ENCODE measurements around the gene CELA1. TPM values are rescaled to one million over a fixed set of nuclear protein-coding genes. Genes with fewer than 3 reads are reported as not detected.

The CELA1 gene
- total and polyA plus RNA-seq, 10 of the 15 experiments (the other 5 are each of a cell fraction or from before 2014, with no cell fraction given) = not detected

DNA sequence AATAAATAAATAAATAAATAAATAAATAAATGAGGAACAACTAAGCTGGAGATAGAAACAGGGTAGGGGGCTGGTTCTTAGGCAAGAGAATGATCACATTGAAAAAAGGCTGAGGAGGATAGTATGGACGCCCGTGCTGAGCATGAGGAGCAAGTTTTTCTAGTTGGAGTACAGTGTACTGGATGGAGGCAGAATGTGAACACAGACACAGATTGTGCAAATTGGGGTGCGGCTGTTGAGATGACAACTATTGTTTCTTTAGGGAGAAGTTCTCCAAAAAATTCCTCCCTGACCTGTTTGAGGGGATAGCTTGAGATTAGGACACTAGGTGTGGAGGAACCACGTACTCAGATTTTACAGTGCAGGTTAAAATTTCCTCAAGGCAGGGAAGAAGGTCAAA lies 21.5 kb downstream of the CELA1 start:
- Histone ChIP-seq H2AFZ (ENCODE audit: control insufficient read depth, low read depth, low read length) (no peak overlapping the region), H3K9ac (ENCODE audit: control insufficient read depth, insufficient read depth, low read length) (no peak overlapping the region), H3K4me1 (ENCODE audit: control insufficient read depth, insufficient read depth, low read length) (peaks cover 56% of the 10 kb centered on the region), H3K4me3 (no peak overlapping the region), H3K36me3 (ENCODE audit: control insufficient read depth in 2 of 2, insufficient read depth in 2 of 2, low read length in 1 of 2) (no peaks in the 10 kb centered on the region), H3K79me2 (ENCODE audit: control insufficient read depth, insufficient read depth, low read length) (peaks cover 31% of the 10 kb centered on the region), H3K27me3 (replicated peaks in 1 of 2; ENCODE audit: control insufficient read depth in 2 of 2, insufficient read depth in 2 of 2, low read length in 1 of 2) (no peaks in the 10 kb centered on the region), H3K9me3 (replicated peaks; ENCODE audit: control insufficient read depth, insufficient read depth, low read length) (no peaks in the 10 kb centered on the region), H3K27ac (ENCODE audit: control insufficient read depth, insufficient read depth) (no peak overlapping the region), H3K4me2 (ENCODE audit: control insufficient read depth, insufficient read depth) (no peak overlapping the region), H4K20me1 (ENCODE audit: control insufficient read depth, insufficient read depth) (no peaks in the 10 kb centered on the region)
- ATAC-seq = no peak
- no TSS peak for BruUV-seq (replicated peaks)
- 98% methylated on average over 4 of the region's 4 CpGs for WGBS (ENCODE audit: insufficient coverage, insufficient replicate concordance, low lambda C conversion rate, missing lambda C conversion rate)
- CTCF ChIA-PET = interaction anchor here (1.9 kb wide), 1 partner anchor 16 kb away, joined by 5 read pairs; no protein-coding TSS in a partner anchor
- RAD21 ChIA-PET (ENCODE audit: unreplicated experiment) = interaction anchor here (3.8 kb wide), 1 partner anchor 16 kb away, joined by 14 read pairs; no protein-coding TSS in a partner anchor
- SMC1A ChIA-PET (ENCODE audit: uncharacterized antibody, unreplicated experiment) = interaction anchor here (0.8 to 1.6 kb wide), 2 partner anchors 54 to 338 kb away, joined by 3 read pairs; partner anchors contain the start of gene SMAGP
- no peak for FAIRE-seq
- no peak for TF ChIP-seq WRNIP1 (IDR thresholded peaks at IDR 0.05; ENCODE audit: borderline replicate concordance, low read depth, low read length)
- in situ Hi-C loops (cut with MboI) = no loop called here
- intact Hi-C loops (cut with micrococcal nuclease; ENCODE audit: unreplicated experiment) = loop anchor here (10.0 kb wide), 1 partner anchor 560 kb away; the partner anchor contains the start of gene ATF1
- POLR2A ChIA-PET = no interaction called here
- no peak for DNase-seq (ENCODE audit: low read depth, low spot score)

- intact Hi-C loops (cut with micrococcal nuclease; ENCODE audit: unreplicated experiment) (loop anchor here (10.0 kb wide), 1 partner anchor 559 kb away; the partner anchor contains the start of gene ATF1), in situ Hi-C loops (cut with MboI) (no loop called here)
- H3K4me2 ChIP-seq (ENCODE audit: control insufficient read depth, insufficient read depth) = peak within 1 kb of the TSS; percentile 89
- no peaks in the 10 kb centered on the region for H3K9me3 ChIP-seq (replicated peaks; ENCODE audit: control insufficient read depth, insufficient read depth, low read length)
- peak within 1 kb of the TSS; percentile 97 for H3K27ac ChIP-seq (ENCODE audit: control insufficient read depth, insufficient read depth)
- peak within 1 kb of the TSS; percentile 88 for H2AFZ ChIP-seq (ENCODE audit: control insufficient read depth, low read depth, low read length)
- peak within 1 kb of the TSS; percentile 63 for H3K4me3 ChIP-seq
- ATAC-seq = peak; percentile 85
- no peaks in the 10 kb centered on the region for H3K27me3 ChIP-seq (replicated peaks in 1 of 2; ENCODE audit: control insufficient read depth in 2 of 2, insufficient read depth in 2 of 2, low read length in 1 of 2)
- ChIA-PET CTCF (interaction anchor here (0.6 to 1.9 kb wide), 2 partner anchors 15 to 17 kb away, joined by 3 to 5 read pairs; no protein-coding TSS in a partner anchor), RAD21 (ENCODE audit: unreplicated experiment) (interaction anchor here (3.8 kb wide), 1 partner anchor 17 kb away, joined by 14 read pairs; no protein-coding TSS in a partner anchor), POLR2A (no interaction called here), SMC1A (ENCODE audit: uncharacterized antibody, unreplicated experiment) (interaction anchor here (0.8 to 7.3 kb wide), 2 partner anchors 18 to 54 kb away, joined by 3 to 58 read pairs; partner anchors contain the start of gene SMAGP)
- DNase-seq (ENCODE audit: low read depth, low spot score) = no peak
- BruUV-seq (replicated peaks) = no TSS peak
- H4K20me1 ChIP-seq (ENCODE audit: control insufficient read depth, insufficient read depth) = no peaks in the 10 kb centered on the region
- H3K4me1 ChIP-seq (ENCODE audit: control insufficient read depth, insufficient read depth, low read length) = peaks cover 56% of the 10 kb centered on the region
- 49% methylated on average over 51 of the region's 60 CpGs for WGBS (ENCODE audit: insufficient coverage, insufficient replicate concordance, low lambda C conversion rate, missing lambda C conversion rate)
- peak within 1 kb of the TSS; percentile 96 for H3K9ac ChIP-seq (ENCODE audit: control insufficient read depth, insufficient read depth, low read length)
- no peak for FAIRE-seq
- no peaks in the 10 kb centered on the region for H3K36me3 ChIP-seq (ENCODE audit: control insufficient read depth in 2 of 2, insufficient read depth in 2 of 2, low read length in 1 of 2)
- peaks cover 31% of the 10 kb centered on the region for H3K79me2 ChIP-seq (ENCODE audit: control insufficient read depth, insufficient read depth, low read length)
- TF ChIP-seq YBX1 (IDR thresholded peaks at IDR 0.05) = no peak
- no peak; the same call in 1 of the 2 replicates for TF ChIP-seq ZNF592 (IDR thresholded peaks at IDR 0.05)
- TF ChIP-seq, protein P1, sequence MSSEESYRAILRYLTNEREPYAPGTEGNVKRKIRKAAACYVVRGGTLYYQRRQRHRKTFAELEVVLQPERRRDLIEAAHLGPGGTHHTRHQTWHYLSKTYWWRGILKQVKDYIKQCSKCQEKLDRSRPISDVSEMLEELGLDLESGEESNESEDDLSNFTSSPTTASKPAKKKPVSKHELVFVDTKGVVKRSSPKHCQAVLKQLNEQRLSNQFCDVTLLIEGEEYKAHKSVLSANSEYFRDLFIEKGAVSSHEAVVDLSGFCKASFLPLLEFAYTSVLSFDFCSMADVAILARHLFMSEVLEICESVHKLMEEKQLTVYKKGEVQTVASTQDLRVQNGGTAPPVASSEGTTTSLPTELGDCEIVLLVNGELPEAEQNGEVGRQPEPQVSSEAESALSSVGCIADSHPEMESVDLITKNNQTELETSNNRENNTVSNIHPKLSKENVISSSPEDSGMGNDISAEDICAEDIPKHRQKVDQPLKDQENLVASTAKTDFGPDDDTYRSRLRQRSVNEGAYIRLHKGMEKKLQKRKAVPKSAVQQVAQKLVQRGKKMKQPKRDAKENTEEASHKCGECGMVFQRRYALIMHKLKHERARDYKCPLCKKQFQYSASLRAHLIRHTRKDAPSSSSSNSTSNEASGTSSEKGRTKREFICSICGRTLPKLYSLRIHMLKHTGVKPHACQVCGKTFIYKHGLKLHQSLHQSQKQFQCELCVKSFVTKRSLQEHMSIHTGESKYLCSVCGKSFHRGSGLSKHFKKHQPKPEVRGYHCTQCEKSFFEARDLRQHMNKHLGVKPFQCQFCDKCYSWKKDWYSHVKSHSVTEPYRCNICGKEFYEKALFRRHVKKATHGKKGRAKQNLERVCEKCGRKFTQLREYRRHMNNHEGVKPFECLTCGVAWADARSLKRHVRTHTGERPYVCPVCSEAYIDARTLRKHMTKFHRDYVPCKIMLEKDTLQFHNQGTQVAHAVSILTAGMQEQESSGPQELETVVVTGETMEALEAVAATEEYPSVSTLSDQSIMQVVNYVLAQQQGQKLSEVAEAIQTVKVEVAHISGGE (CRISPR knock-in tag; IDR thresholded peaks at IDR 0.05) = no peak
These were observed 22.2 kb downstream of the CELA1 start, which contains the start of gene BIN2 for GRCh38 chr12:51323966-51324895. TSS of gene BIN2 (minus strand) at chr12:51324174. CDS start at chr12:51324102, 72 bp downstream.
